Lung (tissue), 12 donors: ENCODE results near the gene MOBP. TPM values are rescaled to one million over a fixed set of nuclear protein-coding genes. Genes with fewer than 3 reads are reported as not detected.

Experiments used
- ATAC-seq: fragments of 200-7000 bp; cut with Tn5 transposase; one replicate; pipeline ENCODE4 v1.9.1; 2020; ENCODE audit warnings: moderate number of reproducible peaks; ENCODE audit not compliant: insufficient read depth, low FRiP score
- DNase-seq, 3 donors: peaks; one replicate each; pipeline ENCODE4 v3.0.0-alpha.2; 2013 to 2017
- H3K27ac ChIP-seq, 2 donors: one replicate each; pipeline ENCODE4 v1.5.1; 2013; ENCODE audit warnings: mild to moderate bottlenecking in 2 of 2, moderate library complexity in 2 of 2, control low read depth in 1 of 2, inconsistent platforms in 1 of 2, low read depth in 1 of 2, low read length in 1 of 2
- H3K27me3 ChIP-seq, 3 donors: one replicate each; pipeline ENCODE4 v1.5.1; 2013; ENCODE audit warnings: low read length in 2 of 3; ENCODE audit not compliant: control insufficient read depth in 3 of 3, insufficient read depth in 3 of 3
- H3K36me3 ChIP-seq, 4 donors: one replicate each; pipeline ENCODE4 v1.5.1; 2013; ENCODE audit warnings: low read length in 4 of 4, mild to moderate bottlenecking in 1 of 4, moderate library complexity in 1 of 4; ENCODE audit not compliant: control insufficient read depth in 4 of 4, insufficient read depth in 4 of 4
- H3K4me1 ChIP-seq, 5 donors: one replicate each; pipeline ENCODE4 v1.5.1; 2013; ENCODE audit warnings: low read length in 5 of 5, mild to moderate bottlenecking in 2 of 5, moderate library complexity in 1 of 5; ENCODE audit not compliant: control insufficient read depth in 5 of 5, insufficient read depth in 5 of 5
- H3K4me3 ChIP-seq: one replicate; pipeline ENCODE4 v1.5.1; 2013; ENCODE audit warnings: mild to moderate bottlenecking, control low read depth, moderate library complexity
- H3K9ac ChIP-seq, 2 donors: one replicate each; pipeline ENCODE4 v1.5.1; 2013; ENCODE audit warnings: low read length in 2 of 2, control low read depth in 1 of 2; ENCODE audit not compliant: insufficient read depth in 1 of 2
- H3K9me3 ChIP-seq, 4 donors: one replicate each; pipeline ENCODE4 v1.5.1; 2013; ENCODE audit warnings: low read length in 3 of 4, mild to moderate bottlenecking in 1 of 4, moderate library complexity in 1 of 4; ENCODE audit not compliant: control insufficient read depth in 4 of 4, insufficient read depth in 3 of 4
- WGBS, 2 donors: extraction: QIAGEN DNeasy Blood & Tissue Kit; methylation state at CpG; one replicate each; pipeline ENCODE4 v1.1.7; 2013; 5-methylcytosine and 5-hydroxymethylcytosine counted together
- polyA plus RNA-seq, 2 donors: library from polyadenylated mRNA; stranded (reverse); fragments of 200-250 nt; gene quantifications; one replicate each; pipeline ENCODE4 v1.2.1, GENCODE V29; 2013
- total RNA-seq, 2 donors: library from RNA; depleted of rRNA in 1 of 2; stranded (reverse); fragments of >200 nt in 1 of 2; gene quantifications; one replicate each; pipeline ENCODE4 v1.2.1, GENCODE V29; 2014 to 2021
- TF ChIP-seq, protein P1 (sequence below): IDR thresholded peaks from 2 replicates; pipeline ENCODE4 v1.5.1; 2012; ENCODE audit warnings: mild to moderate bottlenecking; ENCODE audit errors: control extremely low read depth, extremely low read depth
- donor health status: control.
- donor health status: control.
- donor health status: Bipolar disorder and iron deficiency.
- donor health status: healthy.
- donor health status: DM: yes; HTN: yes; CAD: no.

Gene MOBP
- total and polyA plus RNA-seq, 4 donors, result 0.10 to 0.18 (median 0.16) TPM

DNA sequence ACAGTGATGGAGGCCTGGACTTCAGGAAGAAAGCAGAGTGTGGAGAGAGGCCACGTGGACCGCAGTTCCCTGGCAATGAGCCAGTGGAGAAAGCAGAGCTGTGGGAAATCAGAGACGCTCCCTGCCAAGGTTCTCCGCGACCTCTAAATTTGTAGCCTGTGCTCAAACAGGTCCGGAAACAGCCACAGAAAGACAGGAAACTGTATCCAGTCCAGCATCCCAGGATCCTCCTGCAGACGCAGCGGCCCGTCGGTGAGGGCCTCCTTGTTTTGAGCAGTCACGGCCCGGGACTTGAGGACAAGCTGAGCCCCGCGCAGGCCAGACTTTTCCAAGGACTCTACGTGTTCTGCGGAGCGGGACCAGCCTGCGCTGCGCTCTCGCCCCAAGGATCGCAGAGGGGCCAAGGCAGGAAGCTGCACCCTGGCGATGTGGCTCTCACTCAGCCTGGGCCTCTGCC lies 38.7 kb upstream of the MOBP start:
- H3K9me3 ChIP-seq, result no peaks in the 10 kb centered on the region
- H3K36me3 ChIP-seq, result no peaks in the 10 kb centered on the region
- H3K4me3 ChIP-seq, result no peak overlapping the region
- H3K9ac ChIP-seq, result no peak overlapping the region
- ATAC-seq (no peak), DNase-seq (peak; percentile 37 to 59 (median 44))
- H3K4me1 ChIP-seq, result peaks cover 0 to 2% (median 0%) of the 10 kb centered on the region in 5 donors
- peak overlapping the region; percentile 9 to 13 for H3K27ac ChIP-seq
- TF ChIP-seq, protein P1, sequence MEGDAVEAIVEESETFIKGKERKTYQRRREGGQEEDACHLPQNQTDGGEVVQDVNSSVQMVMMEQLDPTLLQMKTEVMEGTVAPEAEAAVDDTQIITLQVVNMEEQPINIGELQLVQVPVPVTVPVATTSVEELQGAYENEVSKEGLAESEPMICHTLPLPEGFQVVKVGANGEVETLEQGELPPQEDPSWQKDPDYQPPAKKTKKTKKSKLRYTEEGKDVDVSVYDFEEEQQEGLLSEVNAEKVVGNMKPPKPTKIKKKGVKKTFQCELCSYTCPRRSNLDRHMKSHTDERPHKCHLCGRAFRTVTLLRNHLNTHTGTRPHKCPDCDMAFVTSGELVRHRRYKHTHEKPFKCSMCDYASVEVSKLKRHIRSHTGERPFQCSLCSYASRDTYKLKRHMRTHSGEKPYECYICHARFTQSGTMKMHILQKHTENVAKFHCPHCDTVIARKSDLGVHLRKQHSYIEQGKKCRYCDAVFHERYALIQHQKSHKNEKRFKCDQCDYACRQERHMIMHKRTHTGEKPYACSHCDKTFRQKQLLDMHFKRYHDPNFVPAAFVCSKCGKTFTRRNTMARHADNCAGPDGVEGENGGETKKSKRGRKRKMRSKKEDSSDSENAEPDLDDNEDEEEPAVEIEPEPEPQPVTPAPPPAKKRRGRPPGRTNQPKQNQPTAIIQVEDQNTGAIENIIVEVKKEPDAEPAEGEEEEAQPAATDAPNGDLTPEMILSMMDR, result no peak
- no peaks in the 10 kb centered on the region for H3K27me3 ChIP-seq
- WGBS, 2 donors, result 44 to 51% methylated on average over 22 of the region's 22 CpGs

DNA sequence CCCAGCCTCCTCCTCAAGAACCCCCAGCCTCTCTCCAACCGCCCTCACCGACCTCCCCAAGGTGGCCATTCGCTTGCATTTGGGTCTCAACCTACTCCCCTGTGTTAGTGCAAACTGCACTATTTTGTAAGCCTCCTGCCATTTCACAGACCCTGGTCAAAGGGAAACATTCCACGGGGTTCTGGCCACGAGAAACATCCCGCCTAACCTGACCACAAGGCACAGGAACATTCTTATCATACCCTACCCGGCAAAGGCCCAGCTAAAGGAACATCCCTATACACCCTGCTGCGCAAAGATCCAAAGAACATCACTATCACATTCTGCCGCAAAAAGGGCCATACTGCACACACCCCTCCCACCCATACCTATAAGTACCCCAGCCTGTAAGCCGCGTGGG lies 38.0 kb upstream of the MOBP start:
- Histone ChIP-seq H3K4me1 (peaks cover 0 to 2% (median 0%) of the 10 kb centered on the region in 5 donors), H3K36me3 (no peaks in the 10 kb centered on the region), H3K27me3 (no peaks in the 10 kb centered on the region), H3K4me3 (no peak overlapping the region), H3K9ac (no peak overlapping the region), H3K9me3 (no peaks in the 10 kb centered on the region), H3K27ac (peak overlapping the region in 1 of 2 donors; percentile 13)
- DNase-seq (no peak), ATAC-seq (no peak)
- WGBS, 2 donors, result 88 to 94% methylated on average over 11 of the region's 11 CpGs
- TF ChIP-seq, protein P1, result no peak

DNA sequence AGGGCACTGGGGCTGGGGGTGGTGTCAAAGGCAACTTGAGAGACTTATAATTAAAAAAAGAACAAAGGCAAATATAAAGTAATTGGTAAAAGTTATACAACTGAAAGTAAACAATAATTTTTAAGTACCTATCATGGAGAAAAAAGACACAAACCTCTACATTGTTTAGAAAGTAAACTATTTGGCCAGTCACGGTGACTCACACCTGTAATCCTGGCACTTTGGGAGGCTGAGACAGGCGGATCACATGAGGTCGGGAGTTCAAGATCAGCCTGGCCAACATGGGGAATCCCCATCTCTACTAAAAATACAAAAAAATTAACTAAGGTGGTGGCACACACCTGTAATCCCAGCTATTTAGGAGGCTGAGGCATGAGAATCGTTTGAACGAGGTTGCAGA lies 35.1 kb upstream of the MOBP start:
- no peak for ATAC-seq
- DNase-seq, result no peak
- H3K9me3 ChIP-seq, result no peaks in the 10 kb centered on the region

More for the DNA sequence above, 35.1 kb upstream of the MOBP start:
- Histone ChIP-seq H3K4me3 (no peak overlapping the region), H3K27ac (no peak overlapping the region), H3K27me3 (no peaks in the 10 kb centered on the region), H3K4me1 (peaks cover 0 to 2% (median 0%) of the 10 kb centered on the region in 5 donors), H3K36me3 (no peaks in the 10 kb centered on the region), H3K9ac (no peak overlapping the region)
- TF ChIP-seq, protein P1, result no peak
- WGBS, 2 donors, result 79 to 90% methylated on average over 5 of the region's 5 CpGs
